Measurements from ENCODE around the gene TPX2.

- TF ChIP-seq CTCF (IDR thresholded peaks at IDR 0.05) (no peak), JUN (IDR thresholded peaks at IDR 0.05) (no peak), EP300 (IDR thresholded peaks at IDR 0.05) (no peak), MYC (IDR thresholded peaks at IDR 0.05; ENCODE audit: borderline replicate concordance, low read length) (no peak)
- TF ChIP-seq, protein P1, sequence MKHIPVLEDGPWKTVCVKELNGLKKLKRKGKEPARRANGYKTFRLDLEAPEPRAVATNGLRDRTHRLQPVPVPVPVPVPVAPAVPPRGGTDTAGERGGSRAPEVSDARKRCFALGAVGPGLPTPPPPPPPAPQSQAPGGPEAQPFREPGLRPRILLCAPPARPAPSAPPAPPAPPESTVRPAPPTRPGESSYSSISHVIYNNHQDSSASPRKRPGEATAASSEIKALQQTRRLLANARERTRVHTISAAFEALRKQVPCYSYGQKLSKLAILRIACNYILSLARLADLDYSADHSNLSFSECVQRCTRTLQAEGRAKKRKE (CRISPR knock-in tag; IDR thresholded peaks at IDR 0.05; ENCODE audit: low read depth), result no peak
Observed at GRCh38 chr20:31705598-31706597, 33.2 kb upstream of the TPX2 start.
